GM23248 (cell line): ENCODE results near the gene BRWD1.

Experiments
- EZH2 ChIP-seq: fragments of 200-600 bp; sonication (generic); IDR thresholded peaks from 2 replicates; pipeline ENCODE4 v1.6.1; 2018; ENCODE audit warnings: antibody characterized with exemption, mild to moderate bottlenecking; ENCODE audit not compliant: insufficient read depth, poor library complexity, severe bottlenecking
- EZH2phosphoT487 ChIP-seq: fragments of 200-600 bp; sonication (generic); IDR thresholded peaks from 2 replicates; pipeline ENCODE4 v1.6.1; 2018; ENCODE audit warnings: antibody characterized with exemption, moderate library complexity, mild to moderate bottlenecking, low read depth; ENCODE audit not compliant: insufficient read depth

- TF ChIP-seq EZH2 (no peak), EZH2phosphoT487 (no peak)
Observed at GRCh38 chr21:39314143-39315027, 953 bp upstream of the BRWD1 start.
